HL-60/S4 treated with retinoic acid at 250 ng/mL for 4 days and 3 days (cell line): ENCODE results near the gene ETS2.
"Not testable (repeated sequence)": the region's sequence is repeated elsewhere in the genome, so short reads cannot be mapped to it uniquely, and the experiment has no call there.

Experiments used
- in situ Hi-C: fragments of 300-500 bp; cut with MboI; formaldehyde crosslinking; loops from 2 replicates; pipeline ENCODE4 v1.7.0; 2022; ENCODE audit warnings: low sequenced_read_pairs

Gene ETS2

GRCh38 chr21:38834725-38835124, 29.0 kb downstream of the ETS2 start:
- in situ Hi-C loops: no loop called here

- in situ Hi-C loops: no loop called here
These were observed 32.2 kb downstream of the ETS2 start for GRCh38 chr21:38837806-38838461.

GRCh38 chr21:38838598-38839327, 33.0 kb downstream of the ETS2 start:
- in situ Hi-C loops: no loop called here

- in situ Hi-C loops: no loop called here
These were observed 33.9 kb downstream of the ETS2 start for GRCh38 chr21:38839328-38840286.

- in situ Hi-C loops: no loop called here
These were observed 34.9 kb downstream of the ETS2 start for GRCh38 chr21:38840456-38841300.

- in situ Hi-C loops: no loop called here
These were observed 35.7 kb downstream of the ETS2 start for GRCh38 chr21:38841472-38841871.

GRCh38 chr21:38842079-38842478, 36.4 kb downstream of the ETS2 start:
- in situ Hi-C loops: no loop called here

GRCh38 chr21:38843379-38843778, 37.6 kb downstream of the ETS2 start:
- in situ Hi-C loops: no loop called here

- in situ Hi-C loops: no loop called here
These were observed 38.2 kb downstream of the ETS2 start for GRCh38 chr21:38843806-38844503.

- in situ Hi-C loops: not testable (repeated sequence)
These were observed 39.6 kb downstream of the ETS2 start for GRCh38 chr21:38845374-38845773.

GRCh38 chr21:38847556-38847955, 41.8 kb downstream of the ETS2 start:
- in situ Hi-C loops: no loop called here

GRCh38 chr21:38848187-38848609, 42.5 kb downstream of the ETS2 start:
- in situ Hi-C loops: no loop called here

GRCh38 chr21:38849776-38850175, 44.0 kb downstream of the ETS2 start:
- in situ Hi-C loops: no loop called here

GRCh38 chr21:38850277-38850951, 44.7 kb downstream of the ETS2 start:
- in situ Hi-C loops: no loop called here

- in situ Hi-C loops: no loop called here
These were observed 45.4 kb downstream of the ETS2 start for GRCh38 chr21:38851101-38851500.

- in situ Hi-C loops: no loop called here
These were observed 46.5 kb downstream of the ETS2 start for GRCh38 chr21:38852278-38852677.

- in situ Hi-C loops: no loop called here
These were observed 47.0 kb downstream of the ETS2 start for GRCh38 chr21:38852708-38853107.

- in situ Hi-C loops: no loop called here
These were observed 47.7 kb downstream of the ETS2 start for GRCh38 chr21:38853421-38853919.

- in situ Hi-C loops: no loop called here
These were observed 51.6 kb downstream of the ETS2 start for GRCh38 chr21:38857152-38857825.
